Measurements from ENCODE around the gene CRYM.
A peak's percentile ranks its signal among the peaks of the same experiment; 100 is the strongest.
"Not testable (repeated sequence)": the region's sequence is repeated elsewhere in the genome, so short reads cannot be mapped to it uniquely, and the experiment has no call there.

The CRYM gene

DNA sequence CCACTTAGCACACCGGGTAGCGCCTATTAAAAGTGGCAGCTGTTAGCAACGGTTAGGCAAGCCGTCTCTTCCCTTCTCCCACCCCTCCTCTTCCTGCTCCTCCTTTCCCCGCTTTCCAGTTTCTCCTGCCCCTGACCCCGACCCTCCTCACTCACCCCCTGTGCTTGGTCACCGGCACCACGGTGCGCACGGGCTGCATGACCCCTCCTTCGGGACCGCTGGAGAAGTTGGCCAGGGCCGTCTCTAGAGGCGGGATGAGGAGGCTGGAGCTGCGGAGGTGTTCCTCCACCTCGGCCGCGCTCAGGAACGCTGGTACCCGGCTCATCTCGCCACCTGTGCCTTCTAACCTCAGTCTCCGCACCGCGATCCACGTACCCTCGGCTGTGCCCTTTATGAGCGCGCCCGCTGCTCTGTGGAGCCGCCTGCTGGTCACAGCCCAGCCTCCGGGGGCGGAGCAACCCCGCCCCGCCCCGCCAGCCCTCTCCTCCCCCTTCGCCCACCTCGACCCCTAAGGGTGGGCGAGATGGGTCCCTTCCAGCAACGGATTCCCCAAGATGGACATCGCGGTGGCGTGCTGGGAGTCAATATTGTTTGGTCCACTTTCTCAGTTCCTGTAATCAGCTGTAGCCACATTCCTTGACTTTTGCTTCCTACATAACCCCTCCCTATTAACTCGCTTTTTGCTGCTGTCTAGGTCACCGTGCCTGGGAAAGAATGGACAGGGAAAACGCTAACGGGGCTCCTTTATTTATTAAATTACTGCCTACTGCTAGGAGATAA, at the start of gene CRYM:
Gene CRYM, minus strand, starts transcription at position 364 of the 780 bp plus-strand sequence. Its CDS starts 39 bp downstream, at position 325.
- DNase-seq (ENCODE audit: low read depth in 3 of 3): peak in 1 of 3 experiments; percentile 47

GRCh38 chr16:21327046-21327445, 49.0 kb upstream of the CRYM start:
- no peak for DNase-seq (ENCODE audit: low read depth in 3 of 3)

- DNase-seq (ENCODE audit: low read depth in 3 of 3): no peak
Measured at GRCh38 chr16:21326459-21326858, 48.4 kb upstream of the CRYM start.

- DNase-seq (ENCODE audit: low read depth in 3 of 3): no peak
Measured at GRCh38 chr16:21324267-21324666, 46.2 kb upstream of the CRYM start.

DNA sequence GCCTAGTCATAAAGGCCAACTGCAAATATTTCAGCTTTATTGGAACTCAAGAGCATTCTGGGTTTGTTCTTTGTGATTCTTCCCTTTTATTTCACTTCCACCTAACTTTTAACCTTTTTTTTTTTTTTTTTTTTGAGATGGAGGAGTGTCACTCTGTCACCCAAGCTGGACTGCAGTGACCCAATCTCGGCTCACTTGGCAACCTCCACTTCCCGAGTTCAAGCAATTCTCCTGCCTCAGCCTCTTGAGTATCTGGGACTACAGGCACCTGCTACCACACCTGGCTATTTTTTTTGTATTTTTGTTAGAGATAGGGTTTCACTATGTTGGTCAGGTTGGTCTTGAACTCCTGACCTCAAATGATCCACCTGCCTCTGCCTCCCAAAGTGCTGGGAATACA, 44.2 kb upstream of the CRYM start:
- not testable (repeated sequence) for DNase-seq (ENCODE audit: low read depth in 3 of 3)

DNA sequence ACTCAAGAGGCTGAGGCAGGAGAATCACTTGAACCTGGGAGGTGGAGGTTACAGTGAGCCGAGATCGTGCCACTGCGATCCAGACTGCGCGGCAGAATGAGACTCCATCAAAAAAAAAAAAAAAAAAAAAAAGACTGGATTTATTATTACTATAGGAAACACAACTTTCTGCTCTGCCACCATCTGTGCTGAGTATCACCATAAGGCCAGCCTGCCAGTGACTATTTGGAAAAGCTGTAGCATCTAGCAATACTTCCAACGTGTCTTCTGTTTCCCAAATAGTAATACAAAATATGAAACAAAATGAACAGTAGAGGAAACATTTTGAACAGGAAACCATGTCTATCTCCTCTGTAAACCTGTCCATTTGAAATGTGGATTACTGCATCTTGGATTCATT, 43.6 kb upstream of the CRYM start:
- DNase-seq (ENCODE audit: low read depth in 3 of 3): no peak

GRCh38 chr16:21314339-21314738, 36.2 kb upstream of the CRYM start:
- DNase-seq (ENCODE audit: low read depth in 3 of 3): no peak

DNA sequence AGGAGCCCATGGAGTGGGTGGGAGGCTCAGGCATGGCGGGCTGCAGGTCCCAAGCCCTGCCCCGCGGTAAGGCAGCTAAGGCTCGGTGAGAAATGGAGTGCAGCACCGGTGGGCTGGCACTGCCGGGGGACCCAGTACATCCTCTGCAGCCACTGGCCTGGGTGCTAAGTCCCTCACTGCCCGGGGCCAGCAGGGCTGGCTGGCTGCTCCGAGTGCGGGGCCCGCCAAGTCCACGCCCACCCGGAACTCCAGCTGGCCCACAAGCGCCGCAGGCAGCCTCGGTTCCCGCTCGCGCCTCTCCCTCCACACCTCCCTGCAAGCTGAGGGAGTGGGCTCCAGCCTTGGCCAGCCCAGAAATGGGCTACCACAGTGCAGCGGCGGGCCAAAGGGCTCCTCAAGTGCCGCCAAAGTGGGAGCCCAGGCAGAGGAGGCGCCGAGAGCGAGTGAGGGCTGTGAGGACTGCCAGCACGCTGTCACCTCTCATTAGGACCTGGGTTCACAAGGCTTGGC, 34.8 kb upstream of the CRYM start:
- DNase-seq (ENCODE audit: low read depth in 3 of 3): not testable (repeated sequence)

- DNase-seq (ENCODE audit: low read depth in 3 of 3): not testable (repeated sequence)
Measured at GRCh38 chr16:21312046-21312445, 34.0 kb upstream of the CRYM start.

DNA sequence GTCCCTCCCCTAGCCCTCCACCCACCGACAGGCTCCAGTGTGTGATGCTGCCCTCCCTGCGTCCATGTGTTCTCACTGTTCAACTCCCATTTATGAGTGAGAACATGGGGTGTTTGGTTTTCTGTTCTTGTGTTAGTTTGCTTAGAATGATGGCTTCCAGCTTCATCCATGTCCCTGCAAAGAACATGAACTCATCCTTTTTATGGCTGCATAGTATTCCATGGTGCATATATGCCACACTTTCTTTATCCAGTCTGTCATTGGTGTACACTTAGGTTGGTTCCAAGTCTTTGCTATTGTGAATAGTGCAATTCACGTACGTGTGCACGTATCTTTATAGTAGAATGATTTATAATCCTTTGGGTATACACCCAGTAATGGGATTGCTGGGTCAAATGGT, 28.6 kb upstream of the CRYM start:
- DNase-seq (ENCODE audit: low read depth in 3 of 3): not testable (repeated sequence)

- DNase-seq (ENCODE audit: low read depth in 3 of 3): no peak
Measured at GRCh38 chr16:21302898-21303528, 24.9 kb upstream of the CRYM start.

DNA sequence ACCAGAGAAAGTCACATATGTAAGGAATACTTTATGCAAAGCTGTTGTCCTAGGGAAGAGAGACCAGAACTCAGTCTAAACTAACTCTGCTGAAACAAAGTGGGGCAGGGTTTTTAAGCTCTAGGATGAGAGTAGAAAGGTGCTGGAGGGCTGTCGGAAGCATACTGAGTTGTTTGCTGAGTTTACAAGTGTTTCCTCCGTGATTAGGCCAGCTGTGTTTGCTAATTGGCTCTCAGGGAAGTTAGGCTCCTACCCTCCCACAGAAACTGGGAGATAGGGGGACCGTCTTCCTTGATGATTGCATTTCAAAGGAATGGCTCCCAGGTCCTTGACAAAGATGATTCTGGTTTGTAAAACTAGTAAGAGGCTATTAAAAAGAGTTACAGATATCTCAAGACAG, 24.4 kb upstream of the CRYM start:
- DNase-seq (ENCODE audit: low read depth in 3 of 3): no peak

GRCh38 chr16:21301895-21302291, 23.8 kb upstream of the CRYM start:
- DNase-seq (ENCODE audit: low read depth in 3 of 3): no peak

- DNase-seq (ENCODE audit: low read depth in 3 of 3): peak in 1 of 3 experiments; percentile 57
Measured at GRCh38 chr16:21301168-21301894, 23.2 kb upstream of the CRYM start.

- peak in 1 of 3 experiments; percentile 70 for DNase-seq (ENCODE audit: low read depth in 3 of 3)
Measured at GRCh38 chr16:21300309-21301167, 22.4 kb upstream of the CRYM start.

GRCh38 chr16:21289789-21290188, 11.7 kb upstream of the CRYM start:
- DNase-seq (ENCODE audit: low read depth in 3 of 3): not testable (repeated sequence)

DNA sequence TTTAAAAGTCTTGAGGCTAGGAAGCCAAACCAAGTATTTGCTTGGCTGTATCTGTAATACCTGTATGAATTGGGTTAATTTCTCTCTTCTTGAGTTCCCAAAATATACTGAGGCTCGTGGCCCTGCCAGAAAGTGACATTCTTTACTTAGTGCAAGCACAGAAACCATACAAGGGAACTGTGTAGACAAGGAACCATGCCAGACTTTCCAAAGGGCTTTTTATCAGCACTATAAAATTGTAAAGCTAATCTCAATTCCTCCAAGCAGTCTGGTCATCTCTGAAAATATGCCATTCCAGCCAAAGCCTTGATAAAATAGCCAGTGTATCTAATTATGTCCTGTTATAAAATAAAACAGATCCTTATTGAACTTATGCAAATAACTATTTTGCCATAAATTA, 7.2 kb upstream of the CRYM start:
- DNase-seq (ENCODE audit: low read depth in 3 of 3): no peak

DNA sequence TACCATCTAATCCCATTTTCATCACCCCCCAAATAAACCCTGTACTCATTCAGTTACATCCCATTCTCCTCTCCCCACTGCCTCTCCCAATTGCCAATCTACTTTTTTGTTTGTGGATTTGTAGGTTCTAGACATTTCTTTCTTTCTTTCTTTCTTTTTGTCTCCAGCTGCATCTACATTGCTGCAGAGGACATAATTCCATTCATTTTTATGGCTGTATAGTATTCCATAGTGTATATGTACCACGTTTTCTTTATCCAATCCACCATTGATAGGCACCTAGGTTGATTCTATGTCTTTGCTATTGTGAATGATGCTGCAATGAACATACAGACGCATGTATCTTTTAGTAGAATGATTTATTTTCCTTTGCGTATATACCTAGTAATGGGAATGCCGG, 6.3 kb upstream of the CRYM start:
- DNase-seq (ENCODE audit: low read depth in 3 of 3): no peak

GRCh38 chr16:21283521-21284289, 5.6 kb upstream of the CRYM start:
- no peak for DNase-seq (ENCODE audit: low read depth in 3 of 3)

DNA sequence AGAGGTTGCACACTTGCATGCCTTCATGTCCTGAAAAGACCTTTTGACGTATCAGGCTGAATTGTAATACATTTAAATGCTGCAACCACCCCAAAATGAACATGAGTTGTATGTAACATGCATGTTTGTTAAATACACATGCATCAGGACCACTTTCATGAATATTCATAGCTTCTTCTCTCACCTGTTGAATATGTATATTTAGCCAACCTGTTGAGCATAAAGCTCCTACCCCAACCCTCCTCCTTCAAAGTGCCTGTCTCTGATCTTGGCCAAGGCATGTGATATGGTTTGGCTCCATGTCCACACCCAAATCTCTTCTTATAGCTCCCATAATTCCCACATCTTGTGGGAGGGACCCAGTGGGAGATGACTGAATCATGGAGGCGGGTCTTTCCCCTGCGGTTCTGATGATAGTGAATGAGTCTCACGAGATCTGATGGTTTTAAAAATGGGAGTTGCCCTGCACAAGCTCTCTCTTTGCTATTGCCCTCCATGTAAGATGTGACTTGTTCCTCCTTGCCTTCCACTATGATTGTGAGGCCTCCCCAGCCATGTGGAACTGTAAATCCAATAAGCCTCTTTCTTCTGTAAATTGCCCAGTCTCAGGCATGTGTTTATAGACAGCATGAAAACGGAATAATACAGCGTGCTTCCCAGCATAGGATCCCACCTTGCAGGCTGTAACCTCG, 3.8 kb upstream of the CRYM start:
- no peak for DNase-seq (ENCODE audit: low read depth in 3 of 3)

Measured in stimulated activated CD4-positive, alpha-beta T cell treated with anti-CD3 and anti-CD28 coated beads, TNF-alpha, amount 100 ng/mL, for 24 hours (primary cell).